HEK293T (cell line): ENCODE results near the gene EVA1C.

Experiments
- BHLHE40 ChIP-seq: fragments of 450-650 bp; IDR thresholded peaks from 2 replicates; pipeline ENCODE4 v1.6.1; 2016; ENCODE audit warnings: mild to moderate bottlenecking, moderate library complexity, borderline replicate concordance
- CTBP1 ChIP-seq: fragments of 450-650 bp; IDR thresholded peaks from 2 replicates; pipeline ENCODE4 v1.6.1; 2016; ENCODE audit warnings: borderline replicate concordance
- ELF4 ChIP-seq: fragments of 450-650 bp; IDR thresholded peaks from 2 replicates; pipeline ENCODE4 v1.6.1; 2017; ENCODE audit warnings: antibody characterized with exemption
- FOXA1 ChIP-seq: fragments of 450-650 bp; IDR thresholded peaks from 2 replicates; pipeline ENCODE4 v1.6.1; 2016; ENCODE audit warnings: mild to moderate bottlenecking
- FOXK2 ChIP-seq: fragments of 450-650 bp; IDR thresholded peaks from 2 replicates; pipeline ENCODE4 v1.6.1; 2016; ENCODE audit warnings: mild to moderate bottlenecking
- FOXM1 ChIP-seq: fragments of 450-650 bp; IDR thresholded peaks from 2 replicates; pipeline ENCODE4 v1.6.1; 2017; ENCODE audit warnings: mild to moderate bottlenecking, borderline replicate concordance
- L3MBTL2 ChIP-seq: fragments of 450-650 bp; conservative IDR thresholded peaks from 2 replicates; pipeline ENCODE4 v1.6.1; 2016; ENCODE audit warnings: mild to moderate bottlenecking
- LEF1 ChIP-seq: fragments of 450-650 bp; IDR thresholded peaks from 2 replicates; pipeline ENCODE4 v1.6.1; 2017; ENCODE audit warnings: mild to moderate bottlenecking, borderline replicate concordance
- SP1 ChIP-seq: fragments of 450-650 bp; IDR thresholded peaks from 2 replicates; pipeline ENCODE4 v1.6.1; 2017
- SUZ12 ChIP-seq: fragments of 450-650 bp; IDR thresholded peaks from 2 replicates; pipeline ENCODE4 v1.6.1; 2016; ENCODE audit warnings: mild to moderate bottlenecking
- TARDBP ChIP-seq: fragments of 450-650 bp; IDR thresholded peaks from 2 replicates; pipeline ENCODE4 v1.6.1; 2016
- ZNF384 ChIP-seq: fragments of 450-650 bp; IDR thresholded peaks from 2 replicates; pipeline ENCODE4 v1.6.1; 2016

- TF ChIP-seq SUZ12 (no peak), SP1 (no peak), FOXA1 (no peak), CTBP1 (no peak), BHLHE40 (no peak), FOXM1 (no peak), FOXK2 (no peak), L3MBTL2 (no peak), ZNF384 (no peak), LEF1 (no peak), TARDBP (no peak), ELF4 (no peak)
These were observed 120.5 kb downstream of the EVA1C start for GRCh38 chr21:32533053-32533452.
